Measurements from ENCODE around the gene RFT1.

RFT1 gene

GRCh38 chr3:53130179-53131061 is at the start of gene RFT1:
Gene RFT1 (minus strand): TSS chr3:53130435. CDS start chr3:53130400, 35 bp downstream.
- H3K27ac ChIP-seq (ENCODE audit: low read length): peak within 1 kb of the TSS; percentile 73
- H3K36me3 ChIP-seq (ENCODE audit: insufficient read depth, low read depth, low read length): peaks cover 7% of the 10 kb centered on the region; the same call in 1 of the 2 replicates
- peak within 1 kb of the TSS; percentile 95 for H3K9ac ChIP-seq (ENCODE audit: low read depth, low read length)
- no peaks in the 10 kb centered on the region; the same call in 1 of the 2 replicates for H3K4me1 ChIP-seq (ENCODE audit: insufficient read depth, low read length)
- H3K4me3 ChIP-seq (ENCODE audit: low read length): peak within 1 kb of the TSS; percentile 94
- no peaks in the 10 kb centered on the region for H3K9me3 ChIP-seq (ENCODE audit: insufficient read depth, low read depth, low read length)
- H3K27me3 ChIP-seq (ENCODE audit: insufficient read depth, low read length): no peaks in the 10 kb centered on the region

- H3K36me3 ChIP-seq (ENCODE audit: insufficient read depth, low read depth, low read length): 0 out of 2 replicates have a peak, but pooled peaks cover 7% of the 10 kb centered on the region
- no peak overlapping the region for H3K27ac ChIP-seq (ENCODE audit: low read length)
- H3K4me3 ChIP-seq (ENCODE audit: low read length): no peak overlapping the region
- no peaks in the 10 kb centered on the region for H3K9me3 ChIP-seq (ENCODE audit: insufficient read depth, low read depth, low read length)
- H3K4me1 ChIP-seq (ENCODE audit: insufficient read depth, low read length): no peaks in the 10 kb centered on the region
- H3K9ac ChIP-seq (ENCODE audit: low read depth, low read length): no peak overlapping the region
- H3K27me3 ChIP-seq (ENCODE audit: insufficient read depth, low read length): no peaks in the 10 kb centered on the region
Measured at GRCh38 chr3:53179580-53179979, 49.3 kb upstream of the RFT1 start.

GRCh38 chr3:53178246-53178645 is 48.0 kb upstream of the RFT1 start:
- Histone ChIP-seq H3K9me3 (ENCODE audit: insufficient read depth, low read depth, low read length) (no peaks in the 10 kb centered on the region), H3K27me3 (ENCODE audit: insufficient read depth, low read length) (no peaks in the 10 kb centered on the region), H3K27ac (ENCODE audit: low read length) (no peak overlapping the region), H3K4me3 (ENCODE audit: low read length) (no peak overlapping the region), H3K36me3 (ENCODE audit: insufficient read depth, low read depth, low read length) (0 out of 2 replicates have a peak, but pooled peaks cover 7% of the 10 kb centered on the region), H3K9ac (ENCODE audit: low read depth, low read length) (no peak overlapping the region), H3K4me1 (ENCODE audit: insufficient read depth, low read length) (no peaks in the 10 kb centered on the region)

GRCh38 chr3:53175613-53176540 is 45.6 kb upstream of the RFT1 start:
- Histone ChIP-seq H3K4me3 (ENCODE audit: low read length) (no peak overlapping the region), H3K9ac (ENCODE audit: low read depth, low read length) (no peak overlapping the region), H3K36me3 (ENCODE audit: insufficient read depth, low read depth, low read length) (0 out of 2 replicates have a peak, but pooled peaks cover 7% of the 10 kb centered on the region), H3K27ac (ENCODE audit: low read length) (no peak overlapping the region), H3K9me3 (ENCODE audit: insufficient read depth, low read depth, low read length) (no peaks in the 10 kb centered on the region), H3K4me1 (ENCODE audit: insufficient read depth, low read length) (0 out of 2 replicates have a peak, but pooled peaks cover 7% of the 10 kb centered on the region), H3K27me3 (ENCODE audit: insufficient read depth, low read length) (no peaks in the 10 kb centered on the region)

GRCh38 chr3:53174346-53175250 is 44.4 kb upstream of the RFT1 start:
- Histone ChIP-seq H3K9me3 (ENCODE audit: insufficient read depth, low read depth, low read length) (no peaks in the 10 kb centered on the region), H3K27me3 (ENCODE audit: insufficient read depth, low read length) (no peaks in the 10 kb centered on the region), H3K4me3 (ENCODE audit: low read length) (no peak overlapping the region), H3K27ac (ENCODE audit: low read length) (no peak overlapping the region), H3K9ac (ENCODE audit: low read depth, low read length) (no peak overlapping the region; the same call in 1 of the 2 replicates), H3K4me1 (ENCODE audit: insufficient read depth, low read length) (0 out of 2 replicates have a peak, but pooled peaks cover 8% of the 10 kb centered on the region), H3K36me3 (ENCODE audit: insufficient read depth, low read depth, low read length) (0 out of 2 replicates have a peak, but pooled peaks cover 4% of the 10 kb centered on the region)

- Histone ChIP-seq H3K9ac (ENCODE audit: low read depth, low read length) (no peak overlapping the region), H3K36me3 (ENCODE audit: insufficient read depth, low read depth, low read length) (no peaks in the 10 kb centered on the region), H3K9me3 (ENCODE audit: insufficient read depth, low read depth, low read length) (no peaks in the 10 kb centered on the region), H3K4me3 (ENCODE audit: low read length) (no peak overlapping the region), H3K27ac (ENCODE audit: low read length) (no peak overlapping the region), H3K27me3 (ENCODE audit: insufficient read depth, low read length) (no peaks in the 10 kb centered on the region), H3K4me1 (ENCODE audit: insufficient read depth, low read length) (peaks cover 11% of the 10 kb centered on the region; the same call in 1 of the 2 replicates)
Measured at GRCh38 chr3:53173107-53173506, 42.9 kb upstream of the RFT1 start.

GRCh38 chr3:53171827-53172505 is 41.7 kb upstream of the RFT1 start:
- Histone ChIP-seq H3K36me3 (ENCODE audit: insufficient read depth, low read depth, low read length) (no peaks in the 10 kb centered on the region), H3K27ac (ENCODE audit: low read length) (no peak overlapping the region), H3K4me3 (ENCODE audit: low read length) (no peak overlapping the region), H3K4me1 (ENCODE audit: insufficient read depth, low read length) (peaks cover 14% of the 10 kb centered on the region; the same call in 1 of the 2 replicates), H3K27me3 (ENCODE audit: insufficient read depth, low read length) (no peaks in the 10 kb centered on the region), H3K9ac (ENCODE audit: low read depth, low read length) (no peak overlapping the region), H3K9me3 (ENCODE audit: insufficient read depth, low read depth, low read length) (no peaks in the 10 kb centered on the region)

GRCh38 chr3:53171064-53171418 is 40.8 kb upstream of the RFT1 start:
- no peak overlapping the region for H3K9ac ChIP-seq (ENCODE audit: low read depth, low read length)
- no peak overlapping the region for H3K4me3 ChIP-seq (ENCODE audit: low read length)
- H3K9me3 ChIP-seq (ENCODE audit: insufficient read depth, low read depth, low read length): no peaks in the 10 kb centered on the region
- peaks cover 14% of the 10 kb centered on the region; the same call in 1 of the 2 replicates for H3K4me1 ChIP-seq (ENCODE audit: insufficient read depth, low read length)
- H3K36me3 ChIP-seq (ENCODE audit: insufficient read depth, low read depth, low read length): no peaks in the 10 kb centered on the region
- H3K27ac ChIP-seq (ENCODE audit: low read length): no peak overlapping the region
- H3K27me3 ChIP-seq (ENCODE audit: insufficient read depth, low read length): no peaks in the 10 kb centered on the region

GRCh38 chr3:53170325-53171063 is 40.3 kb upstream of the RFT1 start:
- H3K4me3 ChIP-seq (ENCODE audit: low read length): no peak overlapping the region
- no peaks in the 10 kb centered on the region for H3K9me3 ChIP-seq (ENCODE audit: insufficient read depth, low read depth, low read length)
- H3K4me1 ChIP-seq (ENCODE audit: insufficient read depth, low read length): peaks cover 14% of the 10 kb centered on the region; the same call in 1 of the 2 replicates
- H3K36me3 ChIP-seq (ENCODE audit: insufficient read depth, low read depth, low read length): no peaks in the 10 kb centered on the region
- no peak overlapping the region for H3K27ac ChIP-seq (ENCODE audit: low read length)
- H3K9ac ChIP-seq (ENCODE audit: low read depth, low read length): no peak overlapping the region
- no peaks in the 10 kb centered on the region for H3K27me3 ChIP-seq (ENCODE audit: insufficient read depth, low read length)

- Histone ChIP-seq H3K27ac (ENCODE audit: low read length) (no peak overlapping the region), H3K9me3 (ENCODE audit: insufficient read depth, low read depth, low read length) (no peaks in the 10 kb centered on the region), H3K36me3 (ENCODE audit: insufficient read depth, low read depth, low read length) (no peaks in the 10 kb centered on the region), H3K4me1 (ENCODE audit: insufficient read depth, low read length) (peaks cover 14% of the 10 kb centered on the region; the same call in 1 of the 2 replicates), H3K27me3 (ENCODE audit: insufficient read depth, low read length) (no peaks in the 10 kb centered on the region), H3K9ac (ENCODE audit: low read depth, low read length) (no peak overlapping the region), H3K4me3 (ENCODE audit: low read length) (no peak overlapping the region)
Measured at GRCh38 chr3:53169832-53170324, 39.6 kb upstream of the RFT1 start.
